Pericardium fibroblast (primary cell): ENCODE measurements around the gene GPR171. TPM values are rescaled to one million over a fixed set of nuclear protein-coding genes. Genes with fewer than 3 reads are reported as not detected.

Source experiments
- total RNA-seq: library from RNA; depleted of rRNA; stranded (reverse); fragments of >200 nt; gene quantifications from 2 replicates; pipeline ENCODE4 v1.2.3, GENCODE V29; 2015

GPR171 gene
- not detected in 2 replicates for total RNA-seq

GRCh38 chr3:151203051-151203420, at the start of gene GPR171:
Gene GPR171, minus strand, starts transcription at chr3:151203216. Its CDS starts 3,830 bp downstream, at chr3:151199386.

Other genes starting within 250 kb of the GPR171 start
- gene CLRN1, start 230.5 kb downstream of the GPR171 start, total RNA-seq: not detected in 2 replicates
- 0.12 and 0.26 TPM in 2 replicates for gene MED12L, start 117.6 kb downstream of the GPR171 start, total RNA-seq
- not detected in 2 replicates for gene P2RY14, start 75.3 kb upstream of the GPR171 start, total RNA-seq
- gene GPR87, start 113.6 kb upstream of the GPR171 start, total RNA-seq: not detected in 2 replicates
- not detected in 2 replicates for gene P2RY13, start 126.3 kb upstream of the GPR171 start, total RNA-seq
- gene P2RY12, start 181.5 kb upstream of the GPR171 start, total RNA-seq: 0.26 and 1.1 TPM in 2 replicates